CD4-positive, alpha-beta memory T cell (primary cell): ENCODE measurements around the gene MAST3. TPM values are rescaled to one million over a fixed set of nuclear protein-coding genes. Genes with fewer than 3 reads are reported as not detected.

ENCODE experiments used
- CTCF ChIA-PET: fragments of 350-600 bp; sonication (Branson Sonifier 250); formaldehyde crosslinking; loops from one replicate; lab custom pipeline; 2021; ENCODE audit warnings: inconsistent platforms; ENCODE audit not compliant: partially characterized antibody; lab: Charles Lee
- POLR2A ChIA-PET: fragments of 350-600 bp; sonication (Branson Sonifier 250); formaldehyde crosslinking; loops from one replicate; lab custom pipeline; 2021; ENCODE audit not compliant: partially characterized antibody; lab: Charles Lee
- DNase-seq, 5 donors: peaks; one replicate each; pipeline versions ENCODE4 v3.0.0 to v3.0.0-alpha.2; 2020 to 2022; ENCODE audit warnings: mixed read lengths in 1 of 5
- H3K27ac ChIP-seq: one replicate; pipeline ENCODE4 v1.7.0; 2013; ENCODE audit warnings: low read depth, low read length
- H3K27me3 ChIP-seq: 2 replicates; pipeline ENCODE4 v1.7.0; 2013; ENCODE audit warnings: mild to moderate bottlenecking, low read length, moderate library complexity; ENCODE audit not compliant: insufficient read depth
- H3K36me3 ChIP-seq: 2 replicates; pipeline ENCODE4 v1.7.0; 2013; ENCODE audit warnings: mild to moderate bottlenecking, low read length, moderate library complexity; ENCODE audit not compliant: insufficient read depth
- H3K4me1 ChIP-seq: 2 replicates; pipeline ENCODE4 v1.7.0; 2013; ENCODE audit warnings: mild to moderate bottlenecking, low read length, moderate library complexity; ENCODE audit not compliant: insufficient read depth
- H3K4me3 ChIP-seq, 2 donors: one replicate each; pipeline ENCODE4 v1.7.0; 2013; ENCODE audit warnings: low read length in 2 of 2, mild to moderate bottlenecking in 1 of 2
- H3K9me3 ChIP-seq, 2 donors: one replicate each; pipeline ENCODE4 v1.7.0; 2013; ENCODE audit warnings: low read length in 2 of 2, control low read depth in 1 of 2; ENCODE audit not compliant: control insufficient read depth in 1 of 2
- H3K27ac Mint-ChIP-seq, 7 donors: one replicate each; pipeline ENCODE4 v1.8.0; 2020 to 2021; ENCODE audit warnings: mixed read lengths in 7 of 7, mild to moderate bottlenecking in 6 of 7, inconsistent platforms in 3 of 7, moderate library complexity in 3 of 7
- H3K27me3 Mint-ChIP-seq, 2 donors: one replicate each; pipeline ENCODE4 v1.8.0; 2020 to 2021; ENCODE audit warnings: mixed read lengths in 2 of 2
- H3K36me3 Mint-ChIP-seq, 2 donors: one replicate each; pipeline ENCODE4 v1.8.0; 2020 to 2021; ENCODE audit warnings: mixed read lengths in 2 of 2, inconsistent platforms in 1 of 2, mild to moderate bottlenecking in 1 of 2
- H3K4me1 Mint-ChIP-seq, 4 donors: one replicate each; pipeline ENCODE4 v1.8.0; 2020 to 2021; ENCODE audit warnings: mixed read lengths in 4 of 4, mild to moderate bottlenecking in 1 of 4
- H3K4me3 Mint-ChIP-seq, 8 donors: one replicate each; pipeline ENCODE4 v1.8.0; 2020 to 2021; ENCODE audit warnings: mixed read lengths in 8 of 8, mild to moderate bottlenecking in 7 of 8, moderate library complexity in 6 of 8, inconsistent platforms in 3 of 8
- H3K9me3 Mint-ChIP-seq, 8 donors: one replicate each; pipeline ENCODE4 v1.8.0; 2020 to 2021; ENCODE audit warnings: mixed read lengths in 8 of 8, mild to moderate bottlenecking in 5 of 8, inconsistent platforms in 3 of 8, moderate library complexity in 1 of 8
- intact Hi-C: fragments of 100-400 bp; cut with micrococcal nuclease; formaldehyde crosslinking; loops from one replicate; pipeline ENCODE4 v1.15.1; 2023
- polyA plus RNA-seq, 2 donors: library from polyadenylated mRNA; unstranded; fragments of 300-500 nt; fragmentation: Illumina TruSeq; gene quantifications; one replicate each; pipeline ENCODE4 v1.2.3, GENCODE V29; 2021
- total RNA-seq, 2 experiments: library from RNA; stranded (reverse); gene quantifications; one replicate each; pipeline ENCODE4 v1.2.3, GENCODE V29; 2021

Gene MAST3
- total and polyA plus RNA-seq, 4 experiments from 2014 or later: 4.3 to 53.9 (median 34.2) TPM

GRCh38 chr19:18112989-18113478, 15.5 kb downstream of the MAST3 start:
- H3K4me1 ChIP-seq: peaks cover 28% of the 10 kb centered on the region

GRCh38 chr19:18113827-18114226, 16.2 kb downstream of the MAST3 start:
- Mint-ChIP-seq H3K9me3 (no peaks in the 10 kb centered on the region), H3K27ac (peak overlapping the region in 3 of 7 donors; percentile 3 to 81 (median 27)), H3K27me3 (no peaks in the 10 kb centered on the region), H3K36me3 (peaks cover 4 to 6% of the 10 kb centered on the region in 2 donors), H3K4me3 (peak overlapping the region in 1 of 8 donors; percentile 35), H3K4me1 (peaks cover 15 to 32% (median 24%) of the 10 kb centered on the region in 4 donors)
- ChIA-PET POLR2A (interaction anchor here (1.3 to 13.3 kb wide), 2 partner anchors 24 to 38 kb away, joined by 6 to 159 read pairs; partner anchors contain the start of gene IL12RB1), CTCF (interaction anchor here (0.6 to 7.4 kb wide), 24 partner anchors 9 to 292 kb away, joined by 3 to 125 read pairs (median 8); partner anchors contain the start of genes IL12RB1, MAST3, MPV17L2 and PIK3R2)
- no peaks in the 10 kb centered on the region for H3K27me3 ChIP-seq
- peaks cover 35% of the 10 kb centered on the region for H3K4me1 ChIP-seq
- H3K4me3 ChIP-seq: no peak overlapping the region
- no peaks in the 10 kb centered on the region for H3K36me3 ChIP-seq
- no peaks in the 10 kb centered on the region for H3K9me3 ChIP-seq
- no peak for DNase-seq
- no peak overlapping the region for H3K27ac ChIP-seq
- intact Hi-C loops: loop anchor here (1.0 to 10.0 kb wide), 5 partner anchors 15 to 137 kb away; no protein-coding TSS in a partner anchor

More at GRCh38 chr19:18112989-18113478, 15.5 kb downstream of the MAST3 start:
- CTCF ChIA-PET: interaction anchor here (0.6 to 7.4 kb wide), 31 partner anchors 10 to 293 kb away, joined by 3 to 125 read pairs (median 5); partner anchors contain the start of genes IL12RB1, MAST3, MPV17L2 and PIK3R2
- H3K27ac ChIP-seq: no peak overlapping the region
- Mint-ChIP-seq H3K27me3 (no peaks in the 10 kb centered on the region), H3K27ac (peak overlapping the region in 3 of 7 donors; percentile 44 to 87 (median 83)), H3K36me3 (peaks cover 4 to 9% of the 10 kb centered on the region in 2 donors), H3K4me1 (peaks cover 14 to 34% (median 24%) of the 10 kb centered on the region in 4 donors), H3K4me3 (peak overlapping the region in 4 of 8 donors; percentile 10 to 50 (median 22)), H3K9me3 (no peaks in the 10 kb centered on the region)
- intact Hi-C loops: loop anchor here (1.0 to 10.0 kb wide), 5 partner anchors 14 to 138 kb away; no protein-coding TSS in a partner anchor
- H3K36me3 ChIP-seq: no peaks in the 10 kb centered on the region
- no peaks in the 10 kb centered on the region for H3K27me3 ChIP-seq
- peak; percentile 58 to 73 (median 63) for DNase-seq
- no peak overlapping the region for H3K4me3 ChIP-seq
- POLR2A ChIA-PET: interaction anchor here (1.0 to 13.3 kb wide), 5 partner anchors 16 to 55 kb away, joined by 3 to 159 read pairs (median 6); partner anchors contain the start of genes IL12RB1 and MAST3
- no peaks in the 10 kb centered on the region for H3K9me3 ChIP-seq

GRCh38 chr19:18114483-18114882, 16.9 kb downstream of the MAST3 start:
- H3K9me3 Mint-ChIP-seq: no peaks in the 10 kb centered on the region
- Histone ChIP-seq H3K27ac (no peak overlapping the region), H3K9me3 (no peaks in the 10 kb centered on the region), H3K4me3 (no peak overlapping the region), H3K36me3 (no peaks in the 10 kb centered on the region), H3K4me1 (peaks cover 39% of the 10 kb centered on the region), H3K27me3 (no peaks in the 10 kb centered on the region)
- no peak for DNase-seq
- POLR2A ChIA-PET: interaction anchor here (0.9 kb wide), 1 partner anchor 23 kb away, joined by 3 read pairs; no protein-coding TSS in a partner anchor
- peak overlapping the region in 1 of 8 donors; percentile 10 for H3K4me3 Mint-ChIP-seq
- H3K36me3 Mint-ChIP-seq: peaks cover 4 to 11% of the 10 kb centered on the region in 2 donors
- intact Hi-C loops: loop anchor here (10.0 kb wide), 1 partner anchor 50 kb away; no protein-coding TSS in a partner anchor
- H3K27me3 Mint-ChIP-seq: no peaks in the 10 kb centered on the region
- peaks cover 15 to 32% (median 24%) of the 10 kb centered on the region in 4 donors for H3K4me1 Mint-ChIP-seq
- CTCF ChIA-PET: interaction anchor here (1.5 to 7.4 kb wide), 4 partner anchors 12 to 53 kb away, joined by 7 to 125 read pairs (median 20); partner anchors contain the start of gene IL12RB1
- H3K27ac Mint-ChIP-seq: no peak overlapping the region

GRCh38 chr19:18117364-18117691, 19.8 kb downstream of the MAST3 start:
- CTCF ChIA-PET: interaction anchor here (1.1 to 1.5 kb wide), 3 partner anchors 23 to 44 kb away, joined by 3 to 4 read pairs (median 3); no protein-coding TSS in a partner anchor
- intact Hi-C loops: loop anchor here (1.0 to 10.0 kb wide), 3 partner anchors 35 to 205 kb away; partner anchors contain the start of gene LSM4

GRCh38 chr19:18117692-18118378, 20.3 kb downstream of the MAST3 start:
- Histone ChIP-seq H3K4me1 (peaks cover 44% of the 10 kb centered on the region), H3K36me3 (peaks cover 14% of the 10 kb centered on the region)
- H3K36me3 Mint-ChIP-seq: peaks cover 4 to 24% of the 10 kb centered on the region in 2 donors

More at GRCh38 chr19:18117364-18117691, 19.8 kb downstream of the MAST3 start:
- Mint-ChIP-seq H3K36me3 (peaks cover 4 to 22% of the 10 kb centered on the region in 2 donors), H3K27me3 (no peaks in the 10 kb centered on the region), H3K9me3 (no peaks in the 10 kb centered on the region), H3K27ac (peak overlapping the region; percentile 64 to 95 (median 92)), H3K4me1 (peaks cover 21 to 49% (median 34%) of the 10 kb centered on the region in 4 donors), H3K4me3 (peak overlapping the region; percentile 73 to 90 (median 82))
- H3K36me3 ChIP-seq: peaks cover 8% of the 10 kb centered on the region
- H3K27me3 ChIP-seq: no peaks in the 10 kb centered on the region
- no peaks in the 10 kb centered on the region for H3K9me3 ChIP-seq
- no peak for DNase-seq
- peak overlapping the region; percentile 66 for H3K27ac ChIP-seq
- H3K4me3 ChIP-seq: peak overlapping the region in 1 of 2 donors; percentile 17
- POLR2A ChIA-PET: interaction anchor here (0.6 to 8.4 kb wide), 15 partner anchors 8 to 163 kb away, joined by 3 to 85 read pairs (median 13); partner anchors contain the start of genes ARRDC2, IL12RB1, JUND and MAST3
- H3K4me1 ChIP-seq: peaks cover 46% of the 10 kb centered on the region

GRCh38 chr19:18118420-18119012, 20.9 kb downstream of the MAST3 start:
- Histone ChIP-seq H3K4me3 (peak overlapping the region; percentile 63 to 64), H3K27ac (peak overlapping the region; percentile 85), H3K36me3 (peaks cover 20% of the 10 kb centered on the region), H3K9me3 (no peaks in the 10 kb centered on the region), H3K4me1 (peaks cover 40% of the 10 kb centered on the region), H3K27me3 (no peaks in the 10 kb centered on the region)
- Mint-ChIP-seq H3K9me3 (no peaks in the 10 kb centered on the region), H3K4me3 (peak overlapping the region; percentile 88 to 98 (median 95)), H3K4me1 (peaks cover 16 to 43% (median 29%) of the 10 kb centered on the region in 4 donors), H3K36me3 (peaks cover 5 to 24% of the 10 kb centered on the region in 2 donors), H3K27ac (peak overlapping the region; percentile 93 to 99 (median 98)), H3K27me3 (no peaks in the 10 kb centered on the region)
- DNase-seq: peak in 1 of 5 donors; percentile 15
- POLR2A ChIA-PET: interaction anchor here (0.5 to 8.4 kb wide), 24 partner anchors 9 to 561 kb away, joined by 3 to 85 read pairs (median 4); partner anchors contain the start of genes ARRDC2, CCDC124, IL12RB1 and JAK3
- intact Hi-C loops: loop anchor here (2.0 to 10.0 kb wide), 3 partner anchors 54 to 204 kb away; partner anchors contain the start of gene LSM4
- CTCF ChIA-PET: interaction anchor here (0.8 to 1.9 kb wide), 8 partner anchors 24 to 111 kb away, joined by 3 to 11 read pairs (median 3); partner anchors contain the start of gene PIK3R2

More at GRCh38 chr19:18117692-18118378, 20.3 kb downstream of the MAST3 start:
- intact Hi-C loops: loop anchor here (1.0 to 10.0 kb wide), 4 partner anchors 34 to 204 kb away; partner anchors contain the start of gene LSM4
- CTCF ChIA-PET: interaction anchor here (1.1 to 1.5 kb wide), 5 partner anchors 23 to 44 kb away, joined by 3 to 5 read pairs (median 3); partner anchors contain the start of gene PIK3R2
- peak overlapping the region; percentile 89 to 99 (median 96) for H3K27ac Mint-ChIP-seq
- Histone ChIP-seq H3K27ac (peak overlapping the region; percentile 85), H3K27me3 (no peaks in the 10 kb centered on the region), H3K4me3 (peak overlapping the region; percentile 63 to 64), H3K9me3 (no peaks in the 10 kb centered on the region)
- DNase-seq: peak; percentile 92 to 97 (median 96)
- H3K4me3 Mint-ChIP-seq: peak overlapping the region; percentile 88 to 98 (median 95)
- no peaks in the 10 kb centered on the region for H3K9me3 Mint-ChIP-seq
- POLR2A ChIA-PET: interaction anchor here (0.6 to 8.4 kb wide), 20 partner anchors 8 to 185 kb away, joined by 3 to 85 read pairs (median 5); partner anchors contain the start of genes ARRDC2, CCDC124, IL12RB1 and JUND
- no peaks in the 10 kb centered on the region for H3K27me3 Mint-ChIP-seq
- H3K4me1 Mint-ChIP-seq: peaks cover 18 to 45% (median 31%) of the 10 kb centered on the region in 4 donors
